Naive thymus-derived CD8-positive, alpha-beta T cell (primary cell): ENCODE data around the gene TPT1. TPM values are rescaled to one million over a fixed set of nuclear protein-coding genes. Genes with fewer than 3 reads are reported as not detected.

Experiments
- ATAC-seq, 2 donors: fragments of 150-1000 bp; cut with Tn5 transposase in 1 of 2; sonication (Bioruptor Pico), chemical (Tn5 transposase) in 1 of 2; 1 replicate in 1 of 2; 2 replicates in 1 of 2; pipeline ENCODE4 v1.10.0; 2021; ENCODE audit warnings: mild to moderate bottlenecking in 2 of 2, moderate library complexity in 2 of 2
- POLR2A ChIA-PET: fragments of 350-600 bp; sonication (Branson Sonifier 250); formaldehyde crosslinking; loops from one replicate; lab custom pipeline; 2021; ENCODE audit warnings: antibody characterized with exemption; lab: Charles Lee
- DNase-seq, 10 donors: peaks; one replicate each; pipeline versions ENCODE4 v3.0.0 to v3.0.0-alpha.2; 2020 to 2022
- H3K27ac Mint-ChIP-seq, 10 donors: one replicate each; pipeline ENCODE4 v1.8.0; 2020 to 2022; ENCODE audit warnings: mild to moderate bottlenecking in 10 of 10, mixed read lengths in 10 of 10, moderate library complexity in 4 of 10, inconsistent platforms in 1 of 10
- H3K27me3 Mint-ChIP-seq, 5 donors: one replicate each; pipeline ENCODE4 v1.8.0; 2021 to 2022; ENCODE audit warnings: mixed read lengths in 5 of 5
- H3K36me3 Mint-ChIP-seq, 3 donors: one replicate each; pipeline ENCODE4 v1.8.0; 2020 to 2022; ENCODE audit warnings: mixed read lengths in 3 of 3, mild to moderate bottlenecking in 2 of 3, inconsistent platforms in 1 of 3
- H3K4me1 Mint-ChIP-seq, 4 donors: one replicate each; pipeline ENCODE4 v1.8.0; 2021 to 2022; ENCODE audit warnings: mixed read lengths in 4 of 4
- H3K4me3 Mint-ChIP-seq, 10 donors: one replicate each; pipeline ENCODE4 v1.8.0; 2020 to 2022; ENCODE audit warnings: mild to moderate bottlenecking in 10 of 10, mixed read lengths in 10 of 10, moderate library complexity in 6 of 10, inconsistent platforms in 1 of 10
- H3K9me3 Mint-ChIP-seq, 9 donors: one replicate each; pipeline ENCODE4 v1.8.0; 2020 to 2022; ENCODE audit warnings: mixed read lengths in 9 of 9, mild to moderate bottlenecking in 3 of 9, inconsistent platforms in 1 of 9, moderate library complexity in 1 of 9
- polyA plus RNA-seq, 3 donors: library from polyadenylated mRNA; unstranded; fragments of 300-500 nt; fragmentation: Illumina TruSeq; gene quantifications; one replicate each; pipeline ENCODE4 v1.2.3, GENCODE V29; 2021
- total RNA-seq, 8 experiments: library from RNA in 2 of 8; stranded (reverse) in 2 of 8; gene quantifications; one replicate each; pipeline ENCODE4 v1.2.3 and lab custom pipeline; 2021 to 2026

TPT1 gene
- total and polyA plus RNA-seq, 5 experiments from 2014 or later, result 3,681 to 10,909 (median 4,532) TPM

GRCh38 chr13:45297456-45298205 lies 43.4 kb downstream of the TPT1 start:
- DNase-seq, result peak in 3 of 10 donors; percentile 28 to 60 (median 51)
- H3K4me3 Mint-ChIP-seq, result peak overlapping the region in 8 of 10 donors; percentile 5 to 63 (median 40)
- H3K36me3 Mint-ChIP-seq, result no peaks in the 10 kb centered on the region
- H3K9me3 Mint-ChIP-seq, result peaks cover 0 to 2% (median 0%) of the 10 kb centered on the region in 9 donors
- peak overlapping the region; percentile 65 to 95 (median 87) for H3K27ac Mint-ChIP-seq
- peaks cover 30 to 51% (median 39%) of the 10 kb centered on the region in 4 donors for H3K4me1 Mint-ChIP-seq
- POLR2A ChIA-PET, result interaction anchor here (0.7 to 1.2 kb wide), 2 partner anchors 14 to 34 kb away, joined by 3 read pairs; no protein-coding TSS in a partner anchor
- H3K27me3 Mint-ChIP-seq, result peaks cover 0 to 1% (median 0%) of the 10 kb centered on the region in 5 donors
- peak; percentile 74 to 92 for ATAC-seq

- H3K4me3 Mint-ChIP-seq, result peak overlapping the region in 7 of 10 donors; percentile 17 to 67 (median 33)
- POLR2A ChIA-PET, result no interaction called here
- no peak for DNase-seq
Observed at GRCh38 chr13:45296259-45296658, 44.7 kb downstream of the TPT1 start.

GRCh38 chr13:45295536-45295935 lies 45.4 kb downstream of the TPT1 start:
- no peak for DNase-seq
- H3K27me3 Mint-ChIP-seq, result no peaks in the 10 kb centered on the region
- H3K4me3 Mint-ChIP-seq, result peak overlapping the region in 1 of 10 donors; percentile 44
- POLR2A ChIA-PET, result no interaction called here
- H3K36me3 Mint-ChIP-seq, result no peaks in the 10 kb centered on the region
- H3K9me3 Mint-ChIP-seq, result no peaks in the 10 kb centered on the region
- peak overlapping the region in 3 of 10 donors; percentile 58 to 95 (median 88) for H3K27ac Mint-ChIP-seq
- H3K4me1 Mint-ChIP-seq, result peaks cover 27 to 48% (median 39%) of the 10 kb centered on the region in 4 donors
- ATAC-seq, result no peak

More at GRCh38 chr13:45296259-45296658, 44.7 kb downstream of the TPT1 start:
- Mint-ChIP-seq H3K4me1 (peaks cover 27 to 49% (median 39%) of the 10 kb centered on the region in 4 donors), H3K9me3 (no peaks in the 10 kb centered on the region), H3K36me3 (no peaks in the 10 kb centered on the region), H3K27me3 (no peaks in the 10 kb centered on the region), H3K27ac (peak overlapping the region; percentile 2 to 95 (median 82))
- ATAC-seq, result peak in 1 of 2 donors; percentile 34

- DNase-seq (no peak), ATAC-seq (no peak)
- H3K27me3 Mint-ChIP-seq, result no peaks in the 10 kb centered on the region
- H3K4me1 Mint-ChIP-seq, result peaks cover 12 to 19% (median 16%) of the 10 kb centered on the region in 4 donors
- H3K9me3 Mint-ChIP-seq, result no peaks in the 10 kb centered on the region
- H3K36me3 Mint-ChIP-seq, result peaks cover 0 to 13% (median 6%) of the 10 kb centered on the region in 3 donors
- H3K27ac Mint-ChIP-seq, result peak overlapping the region in 2 of 10 donors; percentile 40 to 52
- no peak overlapping the region for H3K4me3 Mint-ChIP-seq
- POLR2A ChIA-PET, result no interaction called here
Observed at GRCh38 chr13:45292176-45292575, 48.8 kb downstream of the TPT1 start.

GRCh38 chr13:45289936-45290563 lies 50.9 kb downstream of the TPT1 start:
- no peaks in the 10 kb centered on the region for H3K27me3 Mint-ChIP-seq
- DNase-seq (no peak), ATAC-seq (no peak)
- H3K4me1 Mint-ChIP-seq, result peaks cover 0 to 2% (median 0%) of the 10 kb centered on the region in 4 donors
- POLR2A ChIA-PET, result no interaction called here
- H3K27ac Mint-ChIP-seq, result no peak overlapping the region
- H3K4me3 Mint-ChIP-seq, result no peak overlapping the region
- no peaks in the 10 kb centered on the region for H3K9me3 Mint-ChIP-seq
- peaks cover 0 to 27% (median 12%) of the 10 kb centered on the region in 3 donors for H3K36me3 Mint-ChIP-seq

Other genes with a start within 250 kb of the TPT1 start
- gene GTF2F2, start 220.7 kb downstream of the TPT1 start, total RNA-seq, result 10 to 100 TPM; 16.2 to 17.1 TPM
- 1 to 10 TPM; 7.1 to 8.2 (median 7.5) TPM for gene GTF2F2, start 220.7 kb downstream of the TPT1 start, polyA plus RNA-seq
- not detected for gene KCTD4, start 140.1 kb downstream of the TPT1 start, total RNA-seq
- under 1 TPM in 1 of 3 donors, not detected in 2; 0.16 TPM for gene KCTD4, start 140.1 kb downstream of the TPT1 start, polyA plus RNA-seq
- gene SLC25A30, start 77.2 kb upstream of the TPT1 start, total RNA-seq, result 10 to 100 TPM; 22.0 to 25.8 TPM
- gene SLC25A30, start 77.2 kb upstream of the TPT1 start, polyA plus RNA-seq, result 1 to 10 TPM; 1.2 to 1.9 (median 1.8) TPM
- gene COG3, start 123.8 kb upstream of the TPT1 start, total RNA-seq, result 10 to 100 TPM; 45.8 to 48.9 TPM
- gene COG3, start 123.8 kb upstream of the TPT1 start, polyA plus RNA-seq, result 10 to 100 TPM; 22.2 to 29.9 (median 27.4) TPM